UCSD-AML1 (cell line): ENCODE measurements around the gene EFTUD2.

Experiments
- DNase-seq: peaks from one replicate; lab custom pipeline; 2025; ENCODE audit not compliant: unreplicated experiment; lab: John Stamatoyannopoulos, UW

EFTUD2 gene

GRCh38 chr17:44925731-44926697 lies 26.8 kb upstream of the EFTUD2 start:
- no peak for DNase-seq

GRCh38 chr17:44924107-44924544 lies 24.9 kb upstream of the EFTUD2 start:
- no peak for DNase-seq

- DNase-seq, result no peak
Measured at GRCh38 chr17:44922746-44923470, 23.7 kb upstream of the EFTUD2 start.

GRCh38 chr17:44922136-44922535 lies 22.9 kb upstream of the EFTUD2 start:
- no peak for DNase-seq

- no peak for DNase-seq
Measured at GRCh38 chr17:44921122-44921882, 22.1 kb upstream of the EFTUD2 start.

GRCh38 chr17:44920565-44920940 lies 21.3 kb upstream of the EFTUD2 start:
- DNase-seq, result no peak

GRCh38 chr17:44919885-44920564 lies 20.8 kb upstream of the EFTUD2 start:
- DNase-seq, result peak; percentile 71

GRCh38 chr17:44919411-44919810 lies 20.2 kb upstream of the EFTUD2 start:
- no peak for DNase-seq

- DNase-seq, result no peak
Measured at GRCh38 chr17:44918006-44918405, 18.8 kb upstream of the EFTUD2 start.

GRCh38 chr17:44917456-44917855 lies 18.2 kb upstream of the EFTUD2 start:
- no peak for DNase-seq

- no peak for DNase-seq
Measured at GRCh38 chr17:44916781-44917241, 17.6 kb upstream of the EFTUD2 start.

- DNase-seq, result no peak
Measured at GRCh38 chr17:44915862-44916780, 16.9 kb upstream of the EFTUD2 start.

- no peak for DNase-seq
Measured at GRCh38 chr17:44915321-44915726, 16.1 kb upstream of the EFTUD2 start, which contains the start of gene GFAP. TSS of gene GFAP (minus strand) at chr17:44915500. CDS start at chr17:44915486, 14 bp downstream.

- no peak for DNase-seq
Measured at GRCh38 chr17:44914698-44915271, 15.5 kb upstream of the EFTUD2 start.

- DNase-seq, result no peak
Measured at GRCh38 chr17:44914148-44914547, 14.9 kb upstream of the EFTUD2 start.

GRCh38 chr17:44913676-44914075 lies 14.4 kb upstream of the EFTUD2 start:
- DNase-seq, result no peak

- no peak for DNase-seq
Measured at GRCh38 chr17:44912763-44913544, 13.7 kb upstream of the EFTUD2 start.
